ENCODE data around the gene HOOK1.

Gene HOOK1

GRCh38 chr1:59814901-59815825 lies at the start of gene HOOK1:
Gene HOOK1 (plus strand): TSS chr1:59814949. CDS start chr1:59815118, 169 bp downstream.
- Mint-ChIP-seq H3K27me3 (peaks cover 18% of the 10 kb centered on the region), H3K4me3 (no peak within 1 kb of the TSS), H3K36me3 (ENCODE audit: low read depth) (no peaks in the 10 kb centered on the region), H3K27ac (peak within 1 kb of the TSS; percentile 83), H3K9me3 (no peaks in the 10 kb centered on the region), H3K4me1 (ENCODE audit: low read depth) (peaks cover 11% of the 10 kb centered on the region)

GRCh38 chr1:59765011-59765730 lies 49.6 kb upstream of the HOOK1 start:
- Mint-ChIP-seq H3K9me3 (no peaks in the 10 kb centered on the region), H3K4me1 (ENCODE audit: low read depth) (no peaks in the 10 kb centered on the region), H3K27ac (no peak overlapping the region), H3K27me3 (no peaks in the 10 kb centered on the region), H3K36me3 (ENCODE audit: low read depth) (no peaks in the 10 kb centered on the region), H3K4me3 (no peak overlapping the region)

- no peaks in the 10 kb centered on the region for H3K9me3 Mint-ChIP-seq
- H3K36me3 Mint-ChIP-seq (ENCODE audit: low read depth), result no peaks in the 10 kb centered on the region
- H3K27me3 Mint-ChIP-seq, result no peaks in the 10 kb centered on the region
- no peaks in the 10 kb centered on the region for H3K4me1 Mint-ChIP-seq (ENCODE audit: low read depth)
- H3K27ac Mint-ChIP-seq, result no peak overlapping the region
- H3K4me3 Mint-ChIP-seq, result no peak overlapping the region
These were observed 48.4 kb upstream of the HOOK1 start for GRCh38 chr1:59766227-59766855.

DNA sequence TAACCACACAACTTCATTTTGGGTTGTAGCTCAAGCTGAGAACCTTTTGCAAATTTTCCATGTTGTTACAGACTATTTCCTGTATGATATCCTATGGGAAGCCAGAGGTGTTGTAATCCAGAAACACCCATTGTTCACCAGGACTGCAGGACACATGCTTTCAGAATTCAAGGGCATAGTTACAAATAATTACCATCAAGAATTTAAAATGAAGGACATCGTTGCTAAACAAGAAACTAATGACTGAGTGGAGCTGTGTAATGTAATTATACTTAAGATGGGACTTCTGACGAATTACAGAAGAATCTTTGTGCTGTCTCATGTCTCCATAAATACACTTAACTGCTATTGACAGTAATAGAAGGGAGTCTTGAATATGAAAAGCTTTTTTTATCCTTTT lies 47.6 kb upstream of the HOOK1 start:
- Mint-ChIP-seq H3K27me3 (no peaks in the 10 kb centered on the region), H3K9me3 (no peaks in the 10 kb centered on the region), H3K27ac (no peak overlapping the region), H3K36me3 (ENCODE audit: low read depth) (no peaks in the 10 kb centered on the region), H3K4me3 (no peak overlapping the region), H3K4me1 (ENCODE audit: low read depth) (no peaks in the 10 kb centered on the region)

DNA sequence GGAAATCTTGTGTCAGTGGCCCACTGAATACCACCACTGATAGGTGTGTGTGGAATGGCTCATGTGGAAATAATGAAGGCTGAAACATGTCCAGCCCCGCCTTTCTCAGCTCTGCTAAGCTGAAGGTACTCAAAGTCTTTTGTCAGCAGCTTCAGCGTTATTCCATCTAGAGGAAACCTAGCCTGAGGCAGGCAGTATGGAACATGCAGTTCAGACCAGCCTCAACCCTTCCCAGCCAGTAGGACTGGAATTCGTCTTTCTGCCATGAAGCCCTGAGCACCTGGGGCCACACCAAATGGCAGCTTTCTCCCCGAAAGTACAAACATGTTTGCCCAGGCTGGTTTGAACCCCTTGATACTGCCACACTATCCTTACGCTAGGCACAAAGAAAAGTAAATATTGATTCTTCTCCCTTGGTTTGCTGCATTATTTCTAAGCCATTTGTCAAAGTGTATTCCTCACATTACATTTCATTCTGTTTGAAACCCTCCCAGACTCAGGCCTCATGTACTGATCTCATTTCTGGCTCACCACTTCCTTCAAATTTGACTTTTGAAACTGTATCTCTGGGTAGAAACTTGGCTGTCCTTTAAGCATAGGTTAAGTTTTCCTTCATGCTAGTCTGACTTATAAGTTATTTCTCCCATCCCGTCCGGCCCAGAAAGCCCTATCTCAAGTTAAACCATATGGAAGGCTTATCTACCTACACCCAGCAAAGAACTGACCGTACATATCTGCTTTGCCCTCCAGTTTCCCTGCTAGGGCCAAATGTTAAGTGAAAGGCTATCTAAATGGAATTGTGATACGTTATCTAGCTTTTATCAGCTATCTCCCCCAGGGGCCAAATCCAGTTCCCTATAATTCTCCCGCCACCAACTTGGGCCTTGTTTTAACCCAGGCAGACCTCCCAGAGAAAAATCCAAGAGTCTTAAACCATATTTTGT lies 45.7 kb upstream of the HOOK1 start:
- Mint-ChIP-seq H3K9me3 (no peaks in the 10 kb centered on the region), H3K4me3 (no peak overlapping the region), H3K27me3 (no peaks in the 10 kb centered on the region), H3K36me3 (ENCODE audit: low read depth) (no peaks in the 10 kb centered on the region), H3K27ac (no peak overlapping the region), H3K4me1 (ENCODE audit: low read depth) (no peaks in the 10 kb centered on the region)

GRCh38 chr1:59769736-59770095 lies 45.0 kb upstream of the HOOK1 start:
- Mint-ChIP-seq H3K9me3 (no peaks in the 10 kb centered on the region), H3K27ac (no peak overlapping the region), H3K36me3 (ENCODE audit: low read depth) (no peaks in the 10 kb centered on the region), H3K27me3 (no peaks in the 10 kb centered on the region), H3K4me3 (no peak overlapping the region), H3K4me1 (ENCODE audit: low read depth) (no peaks in the 10 kb centered on the region)

- Mint-ChIP-seq H3K4me1 (ENCODE audit: low read depth) (no peaks in the 10 kb centered on the region), H3K27ac (no peak overlapping the region), H3K4me3 (no peak overlapping the region), H3K36me3 (ENCODE audit: low read depth) (no peaks in the 10 kb centered on the region), H3K27me3 (no peaks in the 10 kb centered on the region), H3K9me3 (no peaks in the 10 kb centered on the region)
These were observed 43.4 kb upstream of the HOOK1 start for GRCh38 chr1:59771361-59771760.

DNA sequence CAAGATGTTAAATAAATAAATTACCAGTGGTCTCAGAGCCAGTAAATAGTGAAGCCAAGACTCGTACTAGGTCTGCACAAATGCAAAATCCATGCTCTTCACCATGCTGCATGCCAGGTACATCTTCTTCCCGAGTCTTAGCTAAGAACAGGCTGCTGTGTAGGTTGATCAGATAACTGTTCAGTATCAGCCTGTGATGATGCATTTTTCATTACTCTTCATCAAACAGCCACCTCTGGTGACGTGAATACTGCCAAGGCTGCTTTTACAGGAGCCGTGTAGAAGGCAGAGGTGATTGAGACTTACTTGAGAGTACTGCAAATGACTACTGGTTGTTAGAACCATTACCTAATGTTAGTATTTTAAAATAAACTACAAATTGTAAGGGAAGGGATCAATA lies 39.3 kb upstream of the HOOK1 start:
- H3K27ac Mint-ChIP-seq, result no peak overlapping the region
- no peak overlapping the region for H3K4me3 Mint-ChIP-seq
- no peaks in the 10 kb centered on the region for H3K27me3 Mint-ChIP-seq
- no peaks in the 10 kb centered on the region for H3K36me3 Mint-ChIP-seq (ENCODE audit: low read depth)
- no peaks in the 10 kb centered on the region for H3K4me1 Mint-ChIP-seq (ENCODE audit: low read depth)
- no peaks in the 10 kb centered on the region for H3K9me3 Mint-ChIP-seq

- no peaks in the 10 kb centered on the region for H3K9me3 Mint-ChIP-seq
- H3K4me3 Mint-ChIP-seq, result no peak overlapping the region
- H3K27ac Mint-ChIP-seq, result no peak overlapping the region
- H3K36me3 Mint-ChIP-seq (ENCODE audit: low read depth), result no peaks in the 10 kb centered on the region
- H3K4me1 Mint-ChIP-seq (ENCODE audit: low read depth), result no peaks in the 10 kb centered on the region
- H3K27me3 Mint-ChIP-seq, result no peaks in the 10 kb centered on the region
These were observed 37.5 kb upstream of the HOOK1 start for GRCh38 chr1:59776960-59777852.

DNA sequence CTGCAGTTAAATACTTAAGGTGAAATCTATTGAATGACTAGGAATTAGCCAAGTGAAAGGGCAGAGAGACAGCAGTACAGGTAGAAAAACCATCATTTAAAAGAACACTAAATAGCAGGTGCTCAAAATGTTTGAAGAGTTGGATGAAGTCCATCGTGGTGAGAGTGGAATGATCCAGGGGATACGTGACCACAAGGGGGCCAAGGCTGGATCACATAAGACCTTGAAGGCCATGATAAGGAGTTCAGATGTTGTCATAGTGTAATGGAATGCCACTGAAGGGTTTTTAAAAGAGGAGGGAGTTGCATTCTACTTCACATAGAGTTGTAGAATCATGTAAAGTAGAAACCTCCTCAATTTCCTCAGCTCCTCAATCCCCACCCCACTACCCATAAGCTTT lies 34.8 kb upstream of the HOOK1 start:
- Mint-ChIP-seq H3K36me3 (ENCODE audit: low read depth) (no peaks in the 10 kb centered on the region), H3K9me3 (no peaks in the 10 kb centered on the region), H3K27me3 (no peaks in the 10 kb centered on the region), H3K4me1 (ENCODE audit: low read depth) (no peaks in the 10 kb centered on the region), H3K4me3 (no peak overlapping the region), H3K27ac (no peak overlapping the region)

DNA sequence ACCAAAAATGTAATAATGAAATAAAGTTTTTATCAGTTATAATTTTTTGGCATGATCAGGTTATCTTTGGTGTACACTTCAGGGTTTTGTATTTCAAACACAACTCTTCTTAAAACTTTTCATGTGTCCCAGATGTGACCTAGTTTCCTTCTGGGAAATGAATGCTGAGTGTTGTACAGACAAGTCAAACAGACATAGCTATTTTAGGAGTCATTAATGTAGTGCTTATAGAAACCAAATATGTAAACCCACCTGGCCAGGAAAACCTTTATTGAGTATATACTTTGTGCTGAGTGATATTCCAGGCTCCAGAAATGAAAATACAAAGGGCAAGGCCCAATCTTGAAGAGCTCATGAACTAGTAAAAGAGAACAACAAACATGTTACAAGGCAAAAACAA lies 25.9 kb upstream of the HOOK1 start:
- peaks cover 4% of the 10 kb centered on the region for H3K36me3 Mint-ChIP-seq (ENCODE audit: low read depth)
- H3K4me3 Mint-ChIP-seq, result no peak overlapping the region
- H3K4me1 Mint-ChIP-seq (ENCODE audit: low read depth), result no peaks in the 10 kb centered on the region
- peaks cover 42% of the 10 kb centered on the region for H3K9me3 Mint-ChIP-seq
- peaks cover 6% of the 10 kb centered on the region for H3K27me3 Mint-ChIP-seq
- H3K27ac Mint-ChIP-seq, result no peak overlapping the region

- H3K27me3 Mint-ChIP-seq, result peaks cover 16% of the 10 kb centered on the region
- peaks cover 10% of the 10 kb centered on the region for H3K9me3 Mint-ChIP-seq
- H3K4me3 Mint-ChIP-seq, result no peak overlapping the region
- no peaks in the 10 kb centered on the region for H3K36me3 Mint-ChIP-seq (ENCODE audit: low read depth)
- H3K27ac Mint-ChIP-seq, result no peak overlapping the region
- H3K4me1 Mint-ChIP-seq (ENCODE audit: low read depth), result no peaks in the 10 kb centered on the region
These were observed 16.1 kb upstream of the HOOK1 start for GRCh38 chr1:59798600-59798999.

DNA sequence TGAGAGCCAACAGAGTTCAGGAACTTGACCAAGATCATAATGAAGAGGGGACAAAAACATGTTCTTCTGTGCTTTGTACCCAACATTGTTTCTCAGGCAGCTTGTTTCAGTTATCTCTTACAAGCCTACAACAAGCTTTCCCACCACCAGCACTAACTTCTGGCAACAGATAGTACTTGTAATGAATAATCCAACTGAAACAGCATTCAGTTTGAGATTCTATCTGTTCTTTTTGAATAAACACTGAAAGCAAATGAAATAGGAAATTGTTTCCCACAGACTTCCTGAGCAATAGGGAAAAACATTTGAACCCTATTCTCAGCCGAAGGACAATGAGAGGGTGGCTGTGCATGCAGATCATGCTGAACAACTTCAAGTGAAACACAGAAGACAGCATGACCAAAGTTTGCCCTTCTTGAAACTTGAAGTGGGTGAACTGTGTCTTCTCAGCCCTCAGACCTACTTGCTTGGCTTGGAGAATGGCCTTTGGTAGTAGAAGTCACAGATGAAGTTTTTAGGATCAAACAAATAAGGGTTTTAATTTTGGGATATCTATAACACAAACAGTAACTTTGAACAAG lies 11.2 kb upstream of the HOOK1 start:
- Mint-ChIP-seq H3K27ac (no peak overlapping the region), H3K27me3 (peaks cover 7% of the 10 kb centered on the region), H3K4me3 (no peak overlapping the region), H3K9me3 (no peaks in the 10 kb centered on the region), H3K36me3 (ENCODE audit: low read depth) (no peaks in the 10 kb centered on the region), H3K4me1 (ENCODE audit: low read depth) (no peaks in the 10 kb centered on the region)
